K562 (cell line): ENCODE results near the gene COQ8B.

Experiments used
- AFF4 ChIP-seq: sonication (generic); formaldehyde crosslinking; IDR thresholded peaks from 2 replicates; pipeline ENCODE4 v1.8.0; 2023; ENCODE audit warnings: mild to moderate bottlenecking, missing genetic modification reagents
- CTCF ChIP-seq, 3 experiments: IDR thresholded peaks in 2 of 3; conservative IDR thresholded peaks in 1 of 3; 2 replicates each; pipeline ENCODE4 v1.5.1; 2011 to 2012; ENCODE audit warnings: low read length in 3 of 3, mild to moderate bottlenecking in 3 of 3, control low read depth in 2 of 3, improper control_type of control experiment in 1 of 3, inconsistent platforms in 1 of 3, low read depth in 1 of 3, mixed read lengths in 1 of 3, moderate library complexity in 1 of 3; ENCODE audit not compliant: insufficient read depth in 2 of 3
- DMBX1 ChIP-seq: fragments of 250-450 bp; sonication (Bioruptor Pico); IDR thresholded peaks from 2 replicates; pipeline ENCODE4 v1.8.0; 2022; ENCODE audit warnings: inconsistent platforms, mild to moderate bottlenecking, moderate library complexity, borderline replicate concordance
- EP300 ChIP-seq: IDR thresholded peaks from 2 replicates; pipeline ENCODE4 v1.6.1; 2012; ENCODE audit warnings: low read length, improper control_type of control experiment
- MIER1 ChIP-seq: fragments of 450-650 bp; IDR thresholded peaks from 2 replicates; pipeline ENCODE4 v1.6.1; 2016; ENCODE audit warnings: antibody characterized with exemption, mild to moderate bottlenecking, low read depth
- MYNN ChIP-seq, 2 experiments: sonication (generic); formaldehyde crosslinking in 1 of 2; IDR thresholded peaks; 2 replicates each; pipeline versions ENCODE4 v1.5.0 to v1.6.1; 2016 to 2020; ENCODE audit warnings: antibody characterized with exemption in 1 of 2, missing genetic modification reagents in 1 of 2
- POLR2AphosphoS2 ChIP-seq: IDR thresholded peaks from 2 replicates; pipeline ENCODE4 v1.6.1; 2012; ENCODE audit warnings: low read length, improper control_type of control experiment
- STAT5B ChIP-seq: fragments of 250-450 bp; sonication (Bioruptor Pico); IDR thresholded peaks from 2 replicates; pipeline ENCODE4 v1.8.0; 2021; ENCODE audit warnings: mild to moderate bottlenecking, inconsistent platforms
- TEAD4 ChIP-seq, 2 experiments: sonication (generic) in 1 of 2; formaldehyde crosslinking in 1 of 2; IDR thresholded peaks; 2 replicates each; pipeline versions ENCODE4 v1.6.1 to v1.8.0; 2012 to 2022; ENCODE audit warnings: borderline replicate concordance in 1 of 2, inconsistent platforms in 1 of 2, low read length in 1 of 2, mild to moderate bottlenecking in 1 of 2, missing genetic modification reagents in 1 of 2
- ZNF165 ChIP-seq: fragments of 250-450 bp; sonication (Bioruptor Pico); IDR thresholded peaks from 2 replicates; pipeline ENCODE4 v1.4.0; 2020; ENCODE audit warnings: borderline replicate concordance
- TF ChIP-seq, protein P1 (sequence below): fragments of 450-650 bp; IDR thresholded peaks from 2 replicates; pipeline ENCODE4 v1.6.1; 2018; ENCODE audit not compliant: partially characterized antibody

DNA sequence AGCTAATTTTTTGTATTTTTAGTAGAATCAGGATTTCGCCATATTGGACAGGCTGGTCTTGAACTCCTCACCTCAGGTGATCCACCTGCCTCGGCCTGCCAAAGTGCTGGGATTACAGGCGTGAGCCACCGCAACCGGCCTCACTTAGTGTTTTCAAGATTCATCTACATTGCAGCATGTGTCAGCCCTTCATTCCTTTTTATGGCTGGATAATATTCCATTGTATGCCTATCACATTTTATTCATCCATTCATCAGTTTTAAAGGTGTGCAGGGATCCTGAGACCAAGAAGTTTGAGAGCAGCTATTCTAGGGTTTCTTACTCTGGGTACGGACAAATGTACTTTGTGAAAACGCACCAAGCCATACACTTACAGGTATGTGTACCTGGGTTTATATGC lies 9.1 kb downstream of the COQ8B start:
- TF ChIP-seq CTCF (IDR thresholded peaks at IDR 0.05 in 2 of 3, conservative IDR thresholded peaks at IDR 0.05 in 1 of 3; ENCODE audit: insufficient read depth in 2 of 3, low read depth in 1 of 3, low read length in 3 of 3): no peak
- no peak for TF ChIP-seq DMBX1 (CRISPR knock-in tag)
- TF ChIP-seq, protein P1, sequence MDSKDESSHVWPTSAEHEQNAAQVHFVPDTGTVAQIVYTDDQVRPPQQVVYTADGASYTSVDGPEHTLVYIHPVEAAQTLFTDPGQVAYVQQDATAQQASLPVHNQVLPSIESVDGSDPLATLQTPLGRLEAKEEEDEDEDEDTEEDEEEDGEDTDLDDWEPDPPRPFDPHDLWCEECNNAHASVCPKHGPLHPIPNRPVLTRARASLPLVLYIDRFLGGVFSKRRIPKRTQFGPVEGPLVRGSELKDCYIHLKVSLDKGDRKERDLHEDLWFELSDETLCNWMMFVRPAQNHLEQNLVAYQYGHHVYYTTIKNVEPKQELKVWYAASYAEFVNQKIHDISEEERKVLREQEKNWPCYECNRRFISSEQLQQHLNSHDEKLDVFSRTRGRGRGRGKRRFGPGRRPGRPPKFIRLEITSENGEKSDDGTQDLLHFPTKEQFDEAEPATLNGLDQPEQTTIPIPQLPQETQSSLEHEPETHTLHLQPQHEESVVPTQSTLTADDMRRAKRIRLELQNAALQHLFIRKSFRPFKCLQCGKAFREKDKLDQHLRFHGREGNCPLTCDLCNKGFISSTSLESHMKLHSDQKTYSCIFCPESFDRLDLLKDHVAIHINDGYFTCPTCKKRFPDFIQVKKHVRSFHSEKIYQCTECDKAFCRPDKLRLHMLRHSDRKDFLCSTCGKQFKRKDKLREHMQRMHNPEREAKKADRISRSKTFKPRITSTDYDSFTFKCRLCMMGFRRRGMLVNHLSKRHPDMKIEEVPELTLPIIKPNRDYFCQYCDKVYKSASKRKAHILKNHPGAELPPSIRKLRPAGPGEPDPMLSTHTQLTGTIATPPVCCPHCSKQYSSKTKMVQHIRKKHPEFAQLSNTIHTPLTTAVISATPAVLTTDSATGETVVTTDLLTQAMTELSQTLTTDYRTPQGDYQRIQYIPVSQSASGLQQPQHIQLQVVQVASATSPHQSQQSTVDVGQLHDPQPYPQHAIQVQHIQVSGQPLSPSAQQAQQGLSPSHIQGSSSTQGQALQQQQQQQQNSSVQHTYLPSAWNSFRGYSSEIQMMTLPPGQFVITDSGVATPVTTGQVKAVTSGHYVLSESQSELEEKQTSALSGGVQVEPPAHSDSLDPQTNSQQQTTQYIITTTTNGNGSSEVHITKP: no peak
- TF ChIP-seq AFF4 (CRISPR knock-in tag): no peak
- TF ChIP-seq POLR2AphosphoS2: no peak
- TF ChIP-seq ZNF165 (CRISPR knock-in tag): no peak
- TF ChIP-seq MIER1: no peak
- no peak for TF ChIP-seq STAT5B
- no peak for TF ChIP-seq TEAD4 (IDR thresholded peaks at IDR 0.05; ENCODE audit: low read length)
- no peak for TF ChIP-seq TEAD4 (CRISPR knock-in tag; IDR thresholded peaks at IDR 0.05; ENCODE audit: borderline replicate concordance)
- TF ChIP-seq MYNN (IDR thresholded peaks at IDR 0.05): no peak
- TF ChIP-seq MYNN (CRISPR knock-in tag; IDR thresholded peaks at IDR 0.05): no peak
- no peak for TF ChIP-seq EP300
